ENCODE results near the gene ZFHX2.
A peak's percentile ranks its signal among the peaks of the same experiment; 100 is the strongest.
"Not testable (repeated sequence)": the region's sequence is repeated elsewhere in the genome, so short reads cannot be mapped to it uniquely, and the experiment has no call there.

Gene ZFHX2

GRCh38 chr14:23551266-23552028, at the start of gene ZFHX2:
Gene ZFHX2, minus strand, starts transcription at chr14:23551765. Its CDS starts 16,440 bp downstream, at chr14:23535325.
- DNase-seq (ENCODE audit: low spot score) = peak; percentile 73

DNA sequence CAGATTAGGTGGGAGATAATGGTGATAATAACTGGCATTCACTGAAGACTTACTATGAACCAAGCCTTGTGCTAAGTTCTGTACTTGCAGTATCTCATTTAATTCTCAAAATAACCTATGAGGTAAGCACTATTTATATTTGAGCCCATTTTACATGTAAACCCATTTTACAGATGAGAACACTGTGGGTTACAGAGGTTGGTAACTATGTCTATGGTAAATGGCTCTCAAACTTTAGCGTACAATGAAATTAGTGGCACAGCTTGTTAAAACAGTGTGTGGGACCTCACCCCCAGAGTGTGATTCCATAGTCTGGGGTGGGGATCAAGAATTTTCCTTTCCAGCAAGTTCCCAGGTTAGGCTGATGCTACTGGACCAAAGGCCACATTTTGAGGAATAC, 49.2 kb upstream of the ZFHX2 start:
- no peak for DNase-seq (ENCODE audit: low spot score)

DNA sequence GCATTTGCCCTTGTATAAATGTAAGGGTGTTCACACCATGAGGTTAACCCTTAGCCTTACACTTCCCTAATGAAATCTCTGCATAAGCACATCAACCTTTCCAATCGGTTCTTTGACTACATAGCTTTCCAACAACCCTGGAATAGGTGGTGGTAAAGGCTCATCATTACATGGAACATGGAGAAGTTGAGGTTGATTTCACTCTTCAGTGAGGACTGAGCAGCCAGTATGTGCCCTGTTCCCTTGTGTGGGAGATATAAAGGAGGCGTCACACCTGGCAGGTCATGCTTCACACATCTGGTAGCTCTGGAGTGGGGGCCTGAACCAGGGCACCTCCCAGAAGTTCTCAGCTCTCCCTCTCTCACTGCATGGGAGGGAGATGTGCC, 48.8 kb upstream of the ZFHX2 start:
- no peak for DNase-seq (ENCODE audit: low spot score)

DNA sequence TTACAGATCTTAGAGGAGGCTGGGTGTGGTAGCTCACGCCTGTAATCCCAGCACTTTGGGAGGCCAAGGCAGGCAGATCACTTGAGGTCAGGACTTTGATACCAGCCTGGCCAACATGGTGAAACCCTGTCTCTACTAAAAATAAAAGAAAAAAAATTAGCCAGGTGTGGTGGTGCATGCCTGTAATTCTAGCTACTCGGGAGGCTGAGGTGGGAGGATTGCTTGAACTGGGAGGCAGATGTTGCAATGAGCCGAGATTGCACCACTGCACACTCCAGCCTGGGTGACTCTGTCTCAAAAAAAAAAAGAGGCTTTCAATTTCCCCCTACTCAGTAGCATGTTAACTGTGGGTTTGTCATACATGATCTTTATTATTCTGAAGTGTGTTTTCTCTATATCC, 42.6 kb upstream of the ZFHX2 start:
- not testable (repeated sequence) for DNase-seq (ENCODE audit: low spot score)

DNA sequence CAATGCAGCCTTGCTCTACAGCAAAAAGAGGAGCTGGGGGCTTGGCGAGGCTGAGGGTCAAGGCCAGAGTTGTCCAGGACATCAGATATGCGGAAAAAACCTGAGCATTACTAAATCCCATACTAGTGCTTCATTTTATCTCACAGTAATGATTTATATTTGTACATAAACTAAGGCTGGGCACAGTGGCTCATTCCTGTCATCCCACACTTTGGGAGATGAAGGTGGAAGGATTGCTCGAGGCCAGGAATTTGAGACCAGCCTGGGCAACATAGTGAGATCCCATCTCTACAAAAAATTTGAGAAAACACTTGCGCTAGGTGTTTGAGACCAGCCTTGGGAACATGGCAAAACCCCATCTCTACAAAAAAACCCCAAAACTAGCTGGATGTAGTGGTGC, 38.6 kb upstream of the ZFHX2 start:
- no peak for DNase-seq (ENCODE audit: low spot score)

GRCh38 chr14:23589606-23590005, 38.0 kb upstream of the ZFHX2 start:
- no peak for DNase-seq (ENCODE audit: low spot score)

GRCh38 chr14:23588884-23589598, 37.5 kb upstream of the ZFHX2 start:
- DNase-seq (ENCODE audit: low spot score) = peak; percentile 88

GRCh38 chr14:23584527-23585203, 33.1 kb upstream of the ZFHX2 start:
- not testable (repeated sequence) for DNase-seq (ENCODE audit: low spot score)

DNA sequence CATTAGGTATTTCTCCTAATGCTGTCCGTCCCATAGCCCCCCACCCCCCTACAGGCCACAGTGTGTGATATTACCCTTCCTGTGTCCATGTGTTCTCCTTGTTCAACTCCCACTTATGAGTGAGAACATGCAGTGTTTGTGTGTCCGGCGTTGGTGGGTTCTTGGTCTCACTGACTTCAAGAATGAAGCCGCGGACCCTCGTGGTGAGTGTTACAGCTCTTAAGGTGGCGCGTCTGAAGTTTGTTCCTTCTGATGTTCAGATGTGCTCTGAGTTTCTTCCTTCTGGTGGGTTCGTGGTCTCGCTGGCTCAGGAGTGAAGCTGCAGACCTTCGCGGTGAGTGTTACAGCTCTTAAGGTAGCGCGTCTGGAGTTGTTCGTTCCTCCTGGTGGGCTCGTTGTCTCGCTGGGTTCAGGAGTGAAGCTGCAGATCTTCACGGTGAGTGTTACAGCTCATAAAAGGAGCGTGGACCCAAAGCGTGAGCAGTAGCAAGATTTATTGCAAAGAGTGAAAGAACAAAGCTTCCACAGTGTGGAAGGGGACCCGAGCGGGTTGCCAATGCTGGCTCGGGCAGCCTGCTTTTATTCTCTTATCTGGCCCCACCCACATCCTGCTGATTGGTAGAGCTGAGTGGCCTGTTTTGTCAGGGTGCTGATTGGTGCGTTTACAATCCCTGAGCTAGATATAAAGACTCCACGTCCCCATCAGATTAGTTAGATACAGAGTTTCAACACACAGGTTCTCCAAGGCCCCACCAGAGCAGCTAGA, 32.4 kb upstream of the ZFHX2 start:
- DNase-seq (ENCODE audit: low spot score) = not testable (repeated sequence)

GRCh38 chr14:23582906-23583760, 31.6 kb upstream of the ZFHX2 start:
- DNase-seq (ENCODE audit: low spot score) = no peak

DNA sequence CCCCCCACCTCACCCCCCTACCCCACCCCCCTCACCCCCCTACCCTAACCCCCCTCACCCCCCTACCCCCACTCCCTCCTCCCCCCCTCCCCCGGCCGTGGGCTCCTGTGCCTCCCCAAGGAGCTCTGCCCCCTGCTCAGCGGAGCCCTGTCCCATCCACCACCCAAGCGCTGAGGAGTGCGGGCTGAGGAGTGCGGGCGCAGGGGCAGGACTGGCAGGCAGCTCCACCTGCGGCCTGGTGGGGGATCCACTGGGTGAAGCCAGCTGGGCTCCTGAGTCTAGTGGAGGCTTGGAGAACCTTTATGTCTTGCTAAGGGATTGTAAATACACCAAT, 29.4 kb upstream of the ZFHX2 start:
- DNase-seq (ENCODE audit: low spot score) = no peak

GRCh38 chr14:23580152-23580926, 28.8 kb upstream of the ZFHX2 start:
- DNase-seq (ENCODE audit: low spot score) = no peak

DNA sequence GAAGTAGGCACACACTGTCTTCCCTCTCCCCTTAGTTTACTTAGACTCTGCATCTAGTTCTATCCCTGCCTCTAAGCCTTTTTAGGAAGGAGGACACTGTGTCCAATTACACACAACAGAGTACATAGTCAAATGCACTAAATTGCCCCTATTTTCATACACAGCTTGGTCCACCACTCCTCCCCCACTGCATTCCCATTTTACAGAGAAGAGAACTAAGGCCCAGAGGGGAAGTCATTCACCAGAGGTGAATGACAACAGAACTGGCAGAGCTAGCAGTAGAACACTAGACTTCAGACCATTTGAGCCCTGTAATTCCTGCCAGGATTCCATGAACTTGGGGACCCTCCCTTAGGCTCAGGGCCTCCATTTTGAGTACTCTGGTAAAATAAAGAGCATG, 28.2 kb upstream of the ZFHX2 start:
- no peak for DNase-seq (ENCODE audit: low spot score)

GRCh38 chr14:23579311-23579630, 27.7 kb upstream of the ZFHX2 start:
- no peak for DNase-seq (ENCODE audit: low spot score)

DNA sequence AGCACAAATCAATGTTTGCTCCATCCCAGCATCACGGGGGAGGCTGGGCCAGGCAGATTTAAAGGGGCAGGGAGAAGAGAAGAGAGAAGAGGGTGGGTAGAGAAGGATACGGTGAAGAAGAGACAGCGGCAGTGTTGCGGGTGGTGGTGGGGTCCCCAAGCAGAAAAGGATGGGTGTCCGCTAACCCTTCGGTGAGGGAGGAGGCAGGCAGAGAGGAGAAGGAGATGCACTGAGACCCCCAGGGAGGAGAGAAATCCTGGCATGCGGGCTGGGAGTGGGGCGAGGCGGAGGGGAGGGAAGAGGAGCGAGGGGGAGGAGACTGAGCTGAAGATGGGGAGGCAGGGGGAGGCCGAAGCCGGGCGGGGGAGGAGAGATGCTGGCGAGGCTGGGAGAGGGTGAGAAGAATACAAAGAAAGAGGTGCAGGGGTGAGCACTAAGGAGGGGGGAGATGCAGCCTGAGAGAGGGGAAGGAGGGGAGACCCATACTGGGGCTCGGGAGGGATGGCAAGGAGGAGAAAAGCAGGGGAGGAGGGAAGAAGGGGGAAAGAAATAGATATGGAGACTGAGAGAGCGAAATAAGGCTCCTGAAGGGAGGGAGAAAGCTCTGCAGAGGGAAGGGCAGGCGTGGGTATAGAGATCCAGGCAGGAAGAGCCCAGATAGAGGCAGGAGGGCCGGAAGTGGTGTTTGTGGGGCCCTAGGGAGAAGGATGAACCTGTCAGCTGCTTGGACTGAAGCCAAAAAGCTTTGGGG, 27.2 kb upstream of the ZFHX2 start, which contains the start of gene JPH4:
JPH4 (minus strand) TSS at position 231 of the 751 bp plus-strand sequence. CDS start 1,337 bp downstream, outside the sequence.
- DNase-seq (ENCODE audit: low spot score) = no peak

DNA sequence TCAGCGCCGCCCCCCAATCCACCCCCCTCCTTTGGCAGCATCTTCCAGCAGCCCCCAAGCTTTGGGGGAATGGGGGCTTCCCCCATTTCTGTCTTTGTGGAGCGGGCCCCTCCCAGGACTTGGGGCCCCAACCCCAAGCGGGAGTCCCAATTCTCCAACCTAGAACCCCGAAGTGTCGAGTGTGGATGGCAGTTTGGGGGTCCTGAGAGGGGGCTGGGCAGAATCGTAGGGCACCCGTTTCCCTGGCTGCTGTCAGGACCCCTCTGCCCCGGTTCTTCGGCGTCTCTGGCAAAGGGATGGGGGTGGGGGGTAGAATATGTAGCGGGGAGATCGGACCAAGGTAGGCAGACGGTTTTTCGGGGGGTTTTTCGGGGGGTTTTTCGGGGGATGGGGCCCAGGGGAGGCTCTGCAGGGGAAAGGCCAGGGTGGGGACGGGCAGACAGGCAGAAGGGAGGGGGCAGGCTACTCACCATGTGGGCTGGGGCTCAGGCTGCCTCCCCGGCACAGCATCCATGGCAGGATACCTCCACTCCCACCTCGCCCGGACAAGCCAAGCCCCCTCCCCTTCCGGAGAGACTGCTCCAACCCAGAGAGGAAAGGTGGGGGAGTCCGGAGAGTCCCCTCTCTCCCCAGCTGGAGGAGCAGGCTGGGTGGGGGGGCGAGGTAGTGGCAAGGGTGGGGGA, 26.3 kb upstream of the ZFHX2 start:
- DNase-seq (ENCODE audit: low spot score) = no peak

DNA sequence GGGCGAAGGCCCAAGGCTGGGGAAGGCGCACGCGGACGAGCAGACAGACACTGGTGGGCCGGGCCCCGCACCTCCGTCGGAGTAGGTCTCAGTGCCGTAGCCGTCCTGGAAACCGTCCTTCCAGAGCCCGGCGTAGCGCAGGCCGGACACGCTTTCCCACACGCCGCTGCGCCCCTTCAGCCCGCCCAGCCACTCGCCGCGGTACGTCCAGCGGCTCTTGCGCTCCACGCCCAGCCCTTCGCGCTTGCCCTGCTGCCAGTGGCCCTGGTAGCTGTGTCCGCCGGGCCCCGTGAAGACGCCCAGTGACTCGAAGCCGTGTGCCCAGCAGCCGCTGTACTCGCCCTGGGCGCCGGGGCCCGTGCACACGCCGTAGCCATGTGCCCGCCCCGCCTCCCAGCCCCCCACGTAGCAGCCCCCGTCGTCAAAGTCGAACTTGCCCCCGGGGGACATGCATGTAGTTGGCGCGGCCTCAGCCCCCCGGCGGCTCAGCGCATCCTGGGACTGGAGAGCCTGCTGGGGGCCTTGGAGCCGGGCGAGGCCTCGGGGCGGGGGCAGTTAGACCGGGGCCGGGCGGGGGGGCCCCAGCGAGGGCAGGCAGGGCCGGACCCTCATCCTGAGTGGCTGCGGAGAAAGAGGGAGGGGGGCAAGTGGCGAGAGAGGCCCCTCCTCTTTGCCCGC, 25.6 kb upstream of the ZFHX2 start:
- DNase-seq (ENCODE audit: low spot score) = no peak

DNA sequence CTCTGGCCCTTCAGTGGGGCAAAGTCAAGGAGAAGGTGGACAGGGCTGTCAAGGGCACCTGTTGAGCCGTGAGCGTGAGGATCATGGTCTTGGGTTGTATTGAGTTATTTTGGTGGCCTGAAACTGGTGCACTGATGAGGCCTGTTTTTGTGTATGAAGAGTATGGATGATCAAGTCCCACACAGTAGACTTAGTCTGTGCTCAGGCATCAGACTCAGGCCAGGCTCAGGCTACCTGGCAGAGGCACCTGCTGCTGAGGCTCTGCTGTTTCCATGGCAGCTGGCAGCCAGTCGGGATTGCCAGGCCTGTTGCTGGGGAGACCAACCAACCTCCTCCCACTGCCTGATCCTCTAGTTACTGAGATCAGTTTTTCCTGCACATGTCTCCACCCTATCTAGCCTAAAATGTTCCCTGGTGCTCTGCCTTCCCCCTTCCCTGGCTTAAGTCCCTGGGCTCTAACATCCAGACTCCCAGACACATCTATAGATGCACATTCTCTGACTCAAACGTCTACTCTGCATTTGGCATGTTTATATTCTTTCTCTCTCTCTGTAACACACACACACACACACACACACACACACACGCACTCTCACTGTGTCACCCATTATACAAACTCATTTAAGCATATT, 21.9 kb upstream of the ZFHX2 start:
- no peak for DNase-seq (ENCODE audit: low spot score)

Measured in NAMALWA (cell line).